Astrocyte of the hippocampus (primary cell): ENCODE results near the gene EDDM13.
"Not testable (repeated sequence)": the region's sequence is repeated elsewhere in the genome, so short reads cannot be mapped to it uniquely, and the experiment has no call there.

ENCODE experiments used
- DNase-seq: peaks from one replicate; pipeline ENCODE4 v3.0.0; 2011; ENCODE audit warnings: low read depth, low spot score

The EDDM13 gene

GRCh38 chr19:56321254-56321988 is 48.9 kb downstream of the EDDM13 start:
- no peak for DNase-seq

DNA sequence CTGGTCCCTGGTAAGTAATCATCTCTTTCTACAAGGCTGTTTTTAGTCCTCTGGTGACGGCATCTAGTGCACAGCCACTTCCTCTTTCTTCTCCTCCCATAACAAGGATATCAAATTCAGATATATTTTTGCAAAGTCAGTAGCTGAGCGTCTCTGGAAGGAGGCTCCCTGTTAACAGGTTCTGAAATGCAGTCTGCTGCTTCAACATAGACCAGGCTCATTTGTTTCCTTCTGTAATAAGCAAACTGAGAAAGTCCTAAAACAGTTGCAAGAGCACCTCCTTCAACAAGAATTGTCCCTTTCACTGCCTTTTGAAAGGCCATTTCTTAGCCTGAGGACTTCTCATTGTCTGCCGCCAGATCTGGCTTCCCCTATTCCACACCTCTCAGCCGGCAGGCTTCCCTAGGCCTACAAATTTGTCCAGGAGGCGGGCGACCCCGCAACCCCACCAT is 49.5 kb downstream of the EDDM13 start:
- DNase-seq, result no peak

GRCh38 chr19:56324436-56324835 is 51.9 kb downstream of the EDDM13 start:
- no peak for DNase-seq

DNA sequence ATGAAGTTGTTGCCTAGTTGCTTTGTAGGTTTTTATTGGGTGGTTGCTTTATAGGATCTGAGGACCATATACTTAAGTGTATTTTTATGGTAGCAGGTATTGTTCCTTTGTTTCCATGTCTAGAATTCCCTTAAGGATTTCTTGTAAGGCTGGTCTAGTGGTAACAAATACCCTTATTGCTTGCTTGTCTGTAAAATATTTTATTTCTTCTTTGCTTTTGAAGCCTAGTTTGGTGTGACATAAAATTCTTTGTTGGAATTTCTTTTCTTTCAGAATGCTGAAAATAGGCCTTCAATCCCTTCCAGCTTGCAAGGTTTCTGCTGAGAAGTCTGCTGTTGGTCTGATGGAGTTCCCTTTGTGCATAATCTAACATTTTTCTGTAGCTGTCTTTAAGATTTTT is 60.1 kb downstream of the EDDM13 start:
- DNase-seq, result no peak

DNA sequence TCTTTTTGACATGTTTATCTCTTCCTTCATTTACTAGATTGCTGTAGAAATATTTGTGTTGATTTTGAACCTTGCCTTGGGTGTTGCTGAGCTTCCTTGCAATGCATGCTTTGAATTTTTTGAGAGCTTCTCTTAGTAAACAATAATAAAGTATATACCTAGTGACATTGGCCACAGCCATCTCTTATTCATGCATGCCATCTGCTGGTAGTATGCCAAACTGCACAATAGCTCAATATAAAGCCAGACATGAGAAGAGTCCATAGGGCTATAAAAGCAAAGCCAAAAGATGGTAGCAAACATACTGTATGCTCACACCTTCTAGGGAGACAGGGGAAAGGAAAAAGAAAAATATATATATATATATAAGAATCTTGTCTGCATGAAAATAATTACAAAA is 61.0 kb downstream of the EDDM13 start:
- DNase-seq, result peak; percentile 76

GRCh38 chr19:56335371-56335770 is 62.8 kb downstream of the EDDM13 start:
- DNase-seq, result not testable (repeated sequence)

DNA sequence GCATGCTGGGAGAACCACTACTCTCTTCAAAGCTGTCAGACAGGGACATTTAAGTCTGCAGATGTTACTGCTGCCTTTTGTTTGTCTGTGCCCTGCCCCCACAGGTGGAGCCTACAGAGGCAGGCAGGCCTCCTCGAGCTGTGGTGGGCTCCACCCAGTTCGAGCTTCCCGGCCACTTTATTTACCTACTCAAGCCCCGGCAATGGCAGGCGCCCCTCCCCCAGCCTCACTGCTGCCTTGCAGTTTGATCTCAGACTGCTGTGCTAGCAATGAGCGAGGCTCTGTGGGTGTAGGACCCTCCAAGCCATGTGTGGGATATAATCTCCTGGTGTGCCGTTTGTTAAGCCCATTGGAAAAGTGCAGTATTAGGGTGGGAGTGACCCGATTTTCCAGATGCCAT is 64.5 kb downstream of the EDDM13 start:
- not testable (repeated sequence) for DNase-seq

DNA sequence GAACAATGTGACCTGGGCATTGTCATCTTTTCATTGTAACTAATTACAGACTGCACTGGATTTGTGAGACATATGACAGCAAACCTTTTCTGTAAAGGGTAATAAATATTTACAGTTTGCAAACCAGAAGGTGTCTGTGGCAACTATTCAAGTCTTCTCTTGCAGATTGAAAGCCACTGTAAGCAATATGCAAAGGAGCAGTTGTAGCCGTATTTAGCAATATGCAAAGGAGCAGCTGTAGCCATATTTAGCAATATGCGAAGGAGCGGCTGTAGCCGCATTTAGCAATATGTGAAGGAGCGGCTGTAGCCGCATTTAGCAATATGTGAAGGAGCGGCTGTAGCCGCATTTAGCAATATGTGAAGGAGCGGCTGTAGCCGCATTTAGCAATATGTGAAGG is 66.5 kb downstream of the EDDM13 start:
- DNase-seq, result not testable (repeated sequence)

- no peak for DNase-seq
These were observed 69.4 kb downstream of the EDDM13 start for GRCh38 chr19:56341948-56342347.

- DNase-seq, result no peak
These were observed 74.7 kb downstream of the EDDM13 start for GRCh38 chr19:56347163-56347778.

DNA sequence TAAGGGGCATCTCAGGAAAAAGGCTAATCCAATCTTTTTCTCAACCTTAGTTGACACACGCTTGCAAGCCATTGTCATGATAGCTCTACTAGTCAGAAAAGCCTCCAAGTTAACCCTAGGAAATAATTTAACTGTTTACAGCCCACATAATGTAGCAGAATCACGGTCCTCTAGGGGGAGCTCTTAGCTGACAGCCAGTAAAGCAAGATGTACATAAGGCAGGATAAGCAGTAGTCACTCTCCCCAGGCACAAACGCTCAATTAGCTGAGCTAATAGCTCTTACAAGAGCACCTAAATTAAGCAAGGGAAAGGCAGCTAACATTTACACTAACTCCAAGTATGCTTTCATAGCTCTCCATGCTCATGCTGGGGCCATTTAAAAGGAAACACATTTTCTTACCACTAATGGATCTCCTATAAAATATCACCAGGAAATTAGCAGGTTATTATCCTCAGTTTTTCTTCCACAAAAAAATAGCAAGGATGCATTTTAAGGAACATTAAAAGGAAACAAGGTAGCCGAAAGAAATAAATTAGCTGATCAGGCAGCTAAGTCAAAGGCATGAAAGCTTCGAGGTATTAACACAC is 75.8 kb downstream of the EDDM13 start:
- DNase-seq, result no peak

DNA sequence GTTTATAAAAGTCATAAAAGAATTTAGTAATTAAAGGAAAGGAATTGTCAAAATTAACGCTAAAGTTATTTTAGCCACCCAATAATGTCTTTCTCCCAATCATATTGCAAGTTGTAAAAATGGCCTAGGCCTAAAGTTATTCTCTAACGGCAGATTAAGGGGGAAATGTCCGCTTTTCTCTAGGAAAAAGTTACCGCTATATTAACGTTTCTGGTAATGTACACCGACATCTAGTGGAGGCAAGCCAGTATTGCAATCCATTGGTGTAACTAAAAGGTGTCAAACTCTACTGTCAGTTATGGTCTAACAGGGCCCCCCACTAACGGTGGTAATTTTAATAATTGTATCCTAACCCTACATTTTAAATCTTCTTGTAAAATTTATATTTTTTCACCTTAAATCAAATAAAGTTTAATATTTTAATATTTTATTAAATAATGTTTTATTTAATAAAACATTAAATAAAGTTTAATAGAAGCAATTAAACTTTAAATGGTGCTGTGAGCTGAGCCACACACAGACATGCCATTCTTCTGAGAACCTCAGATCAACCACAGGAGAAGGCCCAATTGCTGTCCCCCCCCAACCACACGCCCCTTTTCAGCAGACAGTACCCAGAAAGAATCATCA is 78.0 kb downstream of the EDDM13 start:
- DNase-seq, result peak; percentile 64

DNA sequence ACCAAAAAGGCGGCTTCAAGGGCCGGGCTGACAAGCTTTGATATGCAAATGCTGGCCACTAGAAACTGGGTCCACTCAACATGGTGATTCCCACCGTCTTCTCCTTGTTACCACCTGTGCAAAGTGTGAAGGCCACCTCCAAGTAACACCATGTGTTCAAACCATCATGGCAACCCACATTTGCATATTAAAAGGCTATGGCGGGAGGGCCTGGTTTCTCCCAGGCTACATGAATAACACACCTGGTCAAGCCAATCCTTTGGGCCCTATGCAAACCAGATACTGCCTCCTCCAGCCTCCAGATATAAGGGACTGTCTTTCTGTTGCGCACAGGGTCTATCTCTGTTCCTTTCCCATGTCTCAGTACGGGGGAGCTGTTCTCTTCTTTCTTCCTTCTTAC is 78.7 kb downstream of the EDDM13 start:
- no peak for DNase-seq

DNA sequence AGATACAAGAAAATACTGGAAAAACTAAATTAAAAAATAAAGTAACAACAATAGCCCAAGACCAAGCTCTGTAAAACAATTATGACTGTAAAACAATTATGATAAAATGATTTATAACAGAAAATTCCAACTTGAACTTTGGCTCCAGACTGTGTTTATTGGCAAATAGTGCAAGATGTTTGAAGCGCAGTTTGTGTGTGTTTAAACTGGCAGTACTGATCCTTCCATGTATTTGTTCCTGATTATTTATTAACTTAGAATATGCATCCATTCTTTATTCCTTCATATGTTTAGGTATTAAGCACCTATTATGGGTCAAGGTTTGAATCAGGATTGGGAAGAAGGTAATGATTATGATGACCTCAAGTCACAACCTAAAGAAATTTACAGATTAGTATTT is 83.0 kb downstream of the EDDM13 start:
- no peak for DNase-seq

- no peak for DNase-seq
These were observed 84.4 kb downstream of the EDDM13 start for GRCh38 chr19:56356944-56357343.
